ENCODE results near the gene COL8A2.

DNA sequence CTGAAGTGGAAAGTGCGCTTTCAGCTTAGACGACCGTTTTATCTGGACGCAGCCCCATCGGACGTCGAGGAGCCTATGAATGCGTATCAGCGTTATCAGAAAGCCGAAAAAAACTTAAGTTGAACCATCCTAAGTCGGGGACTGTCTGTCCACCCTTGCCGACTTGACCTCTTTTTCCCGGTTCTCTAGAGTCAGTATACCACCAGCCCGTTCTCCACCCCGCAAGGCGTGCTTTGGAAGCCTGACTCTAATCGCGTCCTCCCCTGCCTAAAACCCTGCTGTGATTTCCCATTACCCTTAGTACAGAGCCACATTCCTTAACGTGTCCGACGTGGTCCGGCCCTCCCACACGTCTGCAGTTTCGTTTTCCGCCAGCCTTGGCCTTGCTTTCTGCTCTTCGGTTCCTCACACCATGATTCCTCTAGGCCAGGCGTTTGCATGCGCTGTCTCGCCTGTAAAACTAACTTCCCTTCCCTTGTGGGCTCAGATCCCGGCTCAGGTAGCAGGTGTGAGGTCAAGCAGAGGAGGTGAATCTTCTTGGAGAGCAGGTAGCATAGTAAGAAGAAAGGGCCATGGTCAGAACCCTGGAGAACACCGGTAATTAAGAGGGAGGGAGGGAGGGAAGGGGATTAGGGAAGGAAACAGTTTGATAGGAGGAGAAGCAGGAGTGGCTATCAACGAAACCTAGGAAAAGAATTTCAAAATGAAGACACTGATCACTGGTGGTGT, 35.5 kb downstream of the COL8A2 start:
- TF ChIP-seq SIN3A (IDR thresholded peaks at IDR 0.05; ENCODE audit: borderline replicate concordance, insufficient read depth, low read depth, low read length) (0 out of 2 replicates have a peak, but pooled peaks have one; percentile 23), CTCF (IDR thresholded peaks at IDR 0.05) (no peak)

All from Panc1 (cell line).